GM12891 (cell line): ENCODE data around the gene DLG5.

Experiments used
- DNase-seq: peaks from one replicate; pipeline ENCODE4 v3.0.0; 2011; ENCODE audit warnings: low spot score; ENCODE audit not compliant: insufficient read length
- FAIRE-seq: peaks from 2 replicates; lab custom pipeline; 2011; peaks lifted over from hg19 to GRCh38; lab: Jason Lieb, UNC
- PAX5 ChIP-seq: IDR thresholded peaks from 2 replicates; pipeline ENCODE4 v1.6.1; 2011; ENCODE audit warnings: low read length, moderate library complexity, mild to moderate bottlenecking; ENCODE audit not compliant: insufficient read depth, severe bottlenecking
- POLR2A ChIP-seq: IDR thresholded peaks from 2 replicates; pipeline ENCODE4 v1.6.1; 2011; ENCODE audit warnings: low read depth, low read length, control low read depth
- POLR2AphosphoS5 ChIP-seq: IDR thresholded peaks from 2 replicates; pipeline ENCODE4 v1.6.1; 2011; ENCODE audit warnings: low read depth, low read length, control low read depth
- POU2F2 ChIP-seq: IDR thresholded peaks from 2 replicates; pipeline ENCODE4 v1.6.1; 2011; ENCODE audit warnings: low read depth, mild to moderate bottlenecking, control low read depth, low read length, moderate library complexity
- SPI1 ChIP-seq: IDR thresholded peaks from 2 replicates; pipeline ENCODE4 v1.6.1; 2011; ENCODE audit warnings: low read depth, low read length, control low read depth
- TAF1 ChIP-seq: IDR thresholded peaks from 2 replicates; pipeline ENCODE4 v1.6.1; 2011; ENCODE audit warnings: low read depth, low read length, control low read depth

Gene DLG5

DNA sequence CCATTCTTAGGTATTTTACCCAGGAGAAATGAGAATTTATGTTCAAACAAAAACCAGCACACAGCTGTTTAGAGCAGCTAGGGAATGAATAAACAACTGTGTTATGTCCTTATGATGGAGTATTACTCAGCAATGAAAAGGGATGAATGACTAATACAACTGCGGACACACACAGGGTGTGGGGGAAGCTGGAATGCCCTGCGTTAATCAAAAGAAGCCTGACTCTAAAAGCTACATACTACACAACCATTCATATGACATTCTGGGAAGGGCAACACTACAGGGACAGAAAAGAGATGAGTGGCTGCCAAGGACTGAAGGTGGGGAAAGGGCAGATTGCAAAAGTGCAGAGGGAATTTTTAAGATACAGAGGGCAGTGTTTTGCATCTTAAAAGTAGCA lies 64.0 kb downstream of the DLG5 start:
- no peak for DNase-seq
- no peak for TF ChIP-seq SPI1
- TF ChIP-seq PAX5: no peak
- TF ChIP-seq TAF1: no peak
- TF ChIP-seq POLR2A: no peak
- no peak for TF ChIP-seq POLR2AphosphoS5
- TF ChIP-seq POU2F2: no peak
- FAIRE-seq: no peak

DNA sequence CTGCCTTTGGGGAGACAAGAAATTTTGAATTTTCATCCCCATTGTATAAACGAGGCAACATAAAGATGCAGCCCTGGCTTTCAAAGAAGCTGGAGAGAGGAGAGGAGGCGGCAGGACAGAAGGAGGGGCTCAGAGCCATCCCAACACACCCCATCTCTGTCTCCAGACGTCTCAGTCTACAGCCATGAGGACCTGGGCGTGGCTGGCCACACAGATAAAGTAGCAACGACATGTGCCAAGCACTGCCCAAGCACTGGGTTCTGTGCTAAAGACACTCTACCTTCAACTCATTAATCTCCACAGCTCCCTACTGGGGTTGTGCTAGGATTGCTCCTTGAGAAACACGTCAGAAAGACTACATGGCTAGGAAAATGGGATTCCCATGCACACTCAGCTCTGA lies 65.2 kb downstream of the DLG5 start:
- DNase-seq: no peak
- TF ChIP-seq POLR2AphosphoS5 (no peak), POLR2A (no peak), PAX5 (no peak), POU2F2 (no peak), SPI1 (no peak), TAF1 (no peak)
- FAIRE-seq: no peak

DNA sequence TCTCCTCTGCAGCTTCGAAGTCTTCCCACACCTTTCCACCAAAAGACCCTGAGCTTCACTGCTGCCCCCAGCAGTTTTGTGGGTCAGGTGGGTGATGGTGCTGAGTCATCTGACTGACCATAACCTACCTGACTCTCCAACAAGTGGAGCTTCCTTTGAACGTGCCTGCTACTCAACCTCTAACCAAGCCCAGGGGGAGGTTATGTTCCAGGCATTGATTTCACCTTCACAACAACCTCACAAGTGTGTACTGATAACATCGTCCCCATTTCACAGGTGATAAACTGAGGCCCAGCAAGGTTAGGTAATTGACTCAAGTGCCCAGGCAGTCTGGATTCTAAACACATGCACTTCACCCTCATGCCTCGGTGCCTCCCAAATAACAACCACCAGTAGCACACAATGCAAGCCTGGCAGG lies 66.7 kb downstream of the DLG5 start:
- no peak for FAIRE-seq
- TF ChIP-seq POLR2A (no peak), POU2F2 (no peak), POLR2AphosphoS5 (no peak), TAF1 (no peak), SPI1 (no peak), PAX5 (no peak)

DNA sequence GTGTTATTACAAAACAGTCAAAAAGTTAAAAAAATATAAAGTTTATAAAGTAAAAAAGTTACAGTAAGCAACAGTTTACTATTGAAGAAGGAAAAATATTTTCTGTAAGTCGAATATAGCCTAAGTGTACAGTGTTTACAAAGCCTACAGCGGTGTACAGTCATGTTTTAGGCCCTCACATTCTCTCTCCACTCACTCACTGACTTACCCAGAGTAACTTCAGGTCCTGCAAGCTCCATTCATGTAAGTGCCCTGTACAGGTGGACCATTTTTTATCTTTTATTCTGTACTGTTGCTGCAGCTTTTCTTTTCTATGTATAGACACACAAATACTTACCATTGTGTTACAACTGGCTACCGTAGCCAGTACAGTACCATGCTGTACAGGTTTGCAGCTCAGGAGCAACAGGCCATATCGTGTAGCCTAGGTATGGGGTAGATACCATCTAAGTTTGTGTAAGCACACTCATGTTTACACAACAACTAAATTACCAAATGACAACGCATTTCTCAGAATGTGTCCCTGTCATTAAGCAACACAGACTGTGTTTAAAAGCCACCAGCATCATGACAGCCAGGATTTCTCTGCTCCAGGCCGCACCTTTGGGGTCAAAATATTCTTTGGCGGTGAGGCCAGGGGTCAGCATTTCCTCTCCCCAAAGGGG lies 67.2 kb downstream of the DLG5 start:
- FAIRE-seq: no peak
- TF ChIP-seq POLR2AphosphoS5: no peak
- no peak for TF ChIP-seq POLR2A
- no peak for TF ChIP-seq POU2F2
- TF ChIP-seq SPI1: no peak
- TF ChIP-seq TAF1: no peak
- no peak for TF ChIP-seq PAX5
- DNase-seq: no peak

More for the DNA sequence above, 66.7 kb downstream of the DLG5 start:
- no peak for DNase-seq

DNA sequence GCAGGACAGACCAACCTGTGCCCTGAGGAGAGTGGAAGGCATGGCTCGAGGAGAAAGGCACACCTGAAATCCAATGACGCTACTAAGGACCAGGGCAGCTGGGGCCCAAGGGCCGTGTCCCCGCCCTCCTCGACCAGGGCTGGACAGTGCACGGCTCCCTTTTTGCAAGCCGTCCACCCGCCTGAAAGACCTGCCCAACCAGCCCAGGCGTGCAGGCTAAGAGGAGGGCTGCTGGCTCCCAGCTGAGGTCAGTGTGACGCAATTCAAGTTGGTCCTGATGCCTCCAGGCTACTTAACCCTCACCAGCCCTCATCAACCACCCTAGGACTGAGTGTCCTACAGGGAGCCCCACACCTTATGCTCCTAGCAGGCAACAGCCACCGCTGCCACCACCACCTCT lies 69.3 kb downstream of the DLG5 start:
- FAIRE-seq (no peak), DNase-seq (no peak)

DNA sequence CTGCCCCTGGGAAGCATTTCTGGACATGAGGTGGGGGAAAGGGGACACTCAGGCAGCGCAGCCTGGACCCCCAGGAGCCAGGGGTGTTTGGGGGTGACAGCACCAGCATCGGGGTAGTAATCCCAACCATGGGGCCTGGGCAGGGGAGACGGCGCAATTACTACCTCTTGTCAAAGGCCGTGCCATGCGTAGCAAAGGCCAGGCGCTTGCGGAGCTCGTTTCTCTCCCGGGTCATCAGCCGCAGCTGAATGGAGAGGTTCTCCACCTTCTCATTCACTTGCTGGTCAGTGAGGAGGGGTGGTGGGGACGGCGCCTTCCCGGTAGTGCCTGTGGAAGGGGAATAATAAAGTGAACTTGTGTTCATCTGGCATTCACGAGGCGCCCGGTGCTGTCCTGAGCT lies 70.0 kb downstream of the DLG5 start:
- no peak for DNase-seq
- FAIRE-seq: no peak

More for the DNA sequence above, 69.3 kb downstream of the DLG5 start:
- TF ChIP-seq TAF1 (no peak), POLR2AphosphoS5 (no peak), POU2F2 (no peak), SPI1 (no peak), PAX5 (no peak), POLR2A (no peak)

DNA sequence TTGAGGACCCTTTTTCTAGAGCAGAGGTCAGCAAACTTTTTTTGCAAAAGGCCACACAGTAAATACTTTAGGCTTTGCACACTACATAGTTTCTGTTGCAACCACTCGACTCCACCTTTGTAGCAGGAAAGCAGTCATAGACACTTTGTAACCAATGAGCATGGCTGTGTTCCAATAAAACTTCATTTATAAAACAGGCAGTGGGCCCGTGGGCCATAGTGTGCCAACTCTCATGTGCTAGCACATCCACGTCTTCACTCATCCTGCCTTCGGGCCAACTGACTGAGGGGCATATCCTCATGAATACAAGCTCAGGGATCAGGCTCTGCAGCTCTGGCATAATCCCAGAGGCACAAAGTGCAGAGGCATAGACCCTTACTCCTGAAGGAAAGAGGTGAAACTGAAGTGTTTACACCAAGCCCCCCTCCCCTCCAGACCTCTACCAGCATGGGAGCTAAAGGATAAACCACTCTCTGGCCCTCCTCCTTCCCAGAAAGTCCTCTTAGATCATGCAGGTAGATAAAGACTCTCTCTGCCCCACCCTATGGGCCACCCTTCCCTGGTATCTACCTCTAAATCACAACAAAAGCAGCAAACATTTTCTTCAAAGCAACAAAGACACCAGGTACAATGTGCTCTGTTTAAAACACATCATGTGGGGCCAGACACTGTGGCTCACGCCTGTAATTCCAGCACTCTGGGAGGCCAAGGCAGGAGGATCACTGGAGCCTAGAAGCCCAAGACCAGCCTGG lies 71.0 kb downstream of the DLG5 start:
- TF ChIP-seq TAF1 (no peak), SPI1 (no peak), POLR2A (no peak), POLR2AphosphoS5 (no peak), PAX5 (no peak), POU2F2 (no peak)
- FAIRE-seq (no peak), DNase-seq (no peak)

More for the DNA sequence above, 70.0 kb downstream of the DLG5 start:
- TF ChIP-seq TAF1 (no peak), POU2F2 (no peak), PAX5 (no peak), POLR2A (no peak), SPI1 (no peak), POLR2AphosphoS5 (no peak)

DNA sequence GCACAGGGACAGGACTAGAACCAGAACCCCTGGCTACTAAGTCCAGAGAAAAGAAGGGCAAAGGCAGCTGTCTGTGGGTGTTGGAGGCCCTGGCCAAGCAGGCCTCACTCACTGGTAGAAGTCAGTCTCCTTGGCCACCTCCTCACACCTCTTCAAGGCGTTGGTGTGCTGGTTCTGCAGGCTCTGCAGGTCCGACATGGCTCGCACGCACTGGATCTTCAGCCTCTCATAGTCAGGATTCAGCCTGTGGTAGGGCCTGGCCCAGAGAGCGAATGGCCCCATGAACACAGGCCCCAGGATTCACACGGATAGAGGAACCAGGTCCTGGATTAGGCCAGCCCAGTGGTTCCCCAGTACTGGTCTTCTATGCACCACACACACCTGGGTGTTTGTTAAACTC lies 72.4 kb downstream of the DLG5 start:
- DNase-seq: no peak
- TF ChIP-seq POLR2AphosphoS5: no peak
- no peak for TF ChIP-seq TAF1
- no peak for TF ChIP-seq PAX5
- no peak for TF ChIP-seq POLR2A
- no peak for TF ChIP-seq POU2F2
- TF ChIP-seq SPI1: no peak
- no peak for FAIRE-seq

DNA sequence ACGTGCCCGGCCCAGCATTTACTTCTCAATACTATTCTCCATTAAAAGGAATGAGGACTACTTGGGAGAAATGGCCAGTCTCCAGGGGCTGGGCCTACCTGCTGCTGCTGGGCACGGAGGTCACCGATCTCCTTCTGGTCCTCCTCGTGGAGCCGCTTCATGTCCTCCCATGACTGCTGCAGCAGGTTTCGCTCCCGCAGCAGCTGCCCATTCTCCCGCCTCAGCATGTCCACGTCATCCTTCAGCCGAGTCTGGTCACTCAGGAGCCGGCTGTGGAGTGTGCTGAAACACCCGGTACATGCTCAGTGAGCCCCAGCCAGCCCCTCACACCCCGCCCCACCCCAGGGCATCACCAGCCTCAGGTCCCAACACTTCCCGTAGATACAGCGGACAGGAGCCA lies 73.3 kb downstream of the DLG5 start:
- TF ChIP-seq PAX5 (no peak), SPI1 (no peak), POLR2A (no peak), TAF1 (no peak), POLR2AphosphoS5 (no peak), POU2F2 (no peak)
- FAIRE-seq (no peak), DNase-seq (no peak)
